Endodermal cell (in vitro differentiated cells): ENCODE data around the gene SLC12A4. TPM values are rescaled to one million over a fixed set of nuclear protein-coding genes. Genes with fewer than 3 reads are reported as not detected.
A peak's percentile ranks its signal among the peaks of the same experiment; 100 is the strongest.

Experiments
- DNase-seq: peaks from one replicate; pipeline ENCODE4 v3.0.0-alpha.2; 2017
- H3K27ac ChIP-seq: 2 replicates; pipeline ENCODE4 v1.5.1; 2013; ENCODE audit warnings: mild to moderate bottlenecking, low read depth, low read length, moderate library complexity
- H3K27me3 ChIP-seq: 2 replicates; pipeline ENCODE4 v1.6.1; 2013; ENCODE audit warnings: mild to moderate bottlenecking, low read length, moderate library complexity; ENCODE audit not compliant: insufficient read depth, control insufficient read depth, poor library complexity, severe bottlenecking
- H3K36me3 ChIP-seq: 2 replicates; pipeline ENCODE4 v1.7.0; 2013; ENCODE audit warnings: mild to moderate bottlenecking, low read length, moderate library complexity; ENCODE audit not compliant: control insufficient read depth, insufficient read depth
- H3K4me1 ChIP-seq: one replicate; pipeline ENCODE4 v1.7.0; 2013; ENCODE audit warnings: low read length; ENCODE audit not compliant: control insufficient read depth, insufficient read depth
- H3K4me3 ChIP-seq: 2 replicates; pipeline ENCODE4 v1.5.1; 2013; ENCODE audit warnings: mild to moderate bottlenecking, low read length, moderate library complexity
- H3K9ac ChIP-seq: 2 replicates; pipeline ENCODE4 v1.6.1; 2013; ENCODE audit warnings: mild to moderate bottlenecking, low read length, moderate library complexity; ENCODE audit not compliant: poor library complexity, severe bottlenecking; ENCODE audit errors: extremely low read depth
- H3K9me3 ChIP-seq: 2 replicates; pipeline ENCODE4 v1.6.1; 2013; ENCODE audit warnings: mild to moderate bottlenecking, low read length, moderate library complexity; ENCODE audit not compliant: control insufficient read depth
- H3K27ac Mint-ChIP-seq: 2 replicates; pipeline ENCODE4 v1.8.0; 2020; ENCODE audit warnings: mixed read lengths
- H3K27me3 Mint-ChIP-seq: 2 replicates; pipeline ENCODE4 v1.8.0; 2021; ENCODE audit warnings: mild to moderate bottlenecking, mixed read lengths; ENCODE audit not compliant: insufficient read depth
- H3K36me3 Mint-ChIP-seq: 2 replicates; pipeline ENCODE4 v1.8.0; 2020; ENCODE audit warnings: low read depth, mixed read lengths
- H3K4me1 Mint-ChIP-seq: 2 replicates; pipeline ENCODE4 v1.8.0; 2020; ENCODE audit warnings: mixed read lengths
- H3K4me3 Mint-ChIP-seq: 2 replicates; pipeline ENCODE4 v1.8.0; 2020; ENCODE audit warnings: mild to moderate bottlenecking, moderate library complexity, mixed read lengths
- H3K9me3 Mint-ChIP-seq: 2 replicates; pipeline ENCODE4 v1.8.0; 2020; ENCODE audit warnings: mild to moderate bottlenecking, mixed read lengths
- CTCF ChIP-seq: fragments of 200-600 bp; sonication (generic); conservative IDR thresholded peaks from 2 replicates; pipeline ENCODE4 v1.5.0; 2021; ENCODE audit warnings: antibody characterized with exemption, mild to moderate bottlenecking
- WGBS, 2 experiments: methylation state at CpG; one replicate each; pipeline versions ENCODE4 v1.1.5 to v1.1.7; 2013; ENCODE audit warnings: missing lambda C conversion rate in 2 of 2, mixed read lengths in 1 of 2; ENCODE audit not compliant: insufficient coverage in 1 of 2, insufficient read length in 1 of 2; 5-methylcytosine and 5-hydroxymethylcytosine counted together
- total RNA-seq, 2 donors: library from RNA; stranded (reverse); fragmentation: NEBNext Ultra II Directional in 1 of 2; extraction: Animal tissue kit (Norgen Biotek cat#: 25700) in 1 of 2; gene quantifications; 2 replicates in 1 of 2; 3 replicates in 1 of 2; pipeline ENCODE4 v1.2.1, GENCODE V29; 2021

The SLC12A4 gene
- total RNA-seq, 2 donors from 2014 or later, result 37.9 to 43.4 TPM

GRCh38 chr16:67935101-67935401 lies 33.4 kb downstream of the SLC12A4 start:
- peak overlapping the region; percentile 44 for H3K9ac ChIP-seq
- H3K27me3 Mint-ChIP-seq, result no peaks in the 10 kb centered on the region
- peaks cover 12% of the 10 kb centered on the region for H3K36me3 Mint-ChIP-seq
- H3K27me3 ChIP-seq, result no peaks in the 10 kb centered on the region
- no peak for DNase-seq
- WGBS, 2 experiments, result 13 to 15% methylated on average over 11 to 13 of the region's 13 CpGs
- H3K4me1 Mint-ChIP-seq, result peaks cover 24% of the 10 kb centered on the region
- no peaks in the 10 kb centered on the region for H3K9me3 ChIP-seq
- H3K27ac Mint-ChIP-seq, result peak overlapping the region; percentile 79
- no peak overlapping the region for H3K27ac ChIP-seq
- TF ChIP-seq CTCF, result no peak
- peaks cover under 1% of the 10 kb centered on the region for H3K36me3 ChIP-seq
- H3K4me3 Mint-ChIP-seq, result peak overlapping the region; percentile 100
- H3K9me3 Mint-ChIP-seq, result no peaks in the 10 kb centered on the region
- H3K4me1 ChIP-seq, result no peaks in the 10 kb centered on the region
- peak overlapping the region; percentile 93 for H3K4me3 ChIP-seq

- Mint-ChIP-seq H3K27ac (no peak overlapping the region), H3K36me3 (peaks cover 15% of the 10 kb centered on the region), H3K27me3 (no peaks in the 10 kb centered on the region), H3K4me1 (peaks cover 24% of the 10 kb centered on the region), H3K4me3 (peak overlapping the region; percentile 100), H3K9me3 (no peaks in the 10 kb centered on the region)
- no peak for DNase-seq
- 68 to 85% methylated on average over 5 to 13 of the region's 13 CpGs for WGBS, 2 experiments
- no peaks in the 10 kb centered on the region for H3K9me3 ChIP-seq
- H3K27ac ChIP-seq, result no peak overlapping the region
- no peaks in the 10 kb centered on the region for H3K27me3 ChIP-seq
- peak overlapping the region; percentile 44 for H3K9ac ChIP-seq
- peak overlapping the region; percentile 93 for H3K4me3 ChIP-seq
- no peaks in the 10 kb centered on the region for H3K4me1 ChIP-seq
- no peak for TF ChIP-seq CTCF
- H3K36me3 ChIP-seq, result peaks cover 6% of the 10 kb centered on the region
These were observed 33.9 kb downstream of the SLC12A4 start for GRCh38 chr16:67934306-67935100.

GRCh38 chr16:67933805-67934204 lies 34.6 kb downstream of the SLC12A4 start:
- no peak for TF ChIP-seq CTCF
- no peak overlapping the region for H3K27ac Mint-ChIP-seq
- no peaks in the 10 kb centered on the region for H3K9me3 Mint-ChIP-seq
- H3K36me3 ChIP-seq, result peaks cover 13% of the 10 kb centered on the region
- no peaks in the 10 kb centered on the region for H3K9me3 ChIP-seq
- H3K27ac ChIP-seq, result no peak overlapping the region
- no peak overlapping the region for H3K4me3 Mint-ChIP-seq
- H3K4me1 Mint-ChIP-seq, result peaks cover 24% of the 10 kb centered on the region
- no peaks in the 10 kb centered on the region for H3K4me1 ChIP-seq
- no peak for DNase-seq
- WGBS, 2 experiments, result 90 to 91% methylated on average over 7 of the region's 7 CpGs
- H3K27me3 Mint-ChIP-seq, result no peaks in the 10 kb centered on the region
- no peak overlapping the region for H3K4me3 ChIP-seq
- H3K9ac ChIP-seq, result no peak overlapping the region
- H3K36me3 Mint-ChIP-seq, result peaks cover 16% of the 10 kb centered on the region
- no peaks in the 10 kb centered on the region for H3K27me3 ChIP-seq
